Fibroblast of skin of back (primary cell): ENCODE measurements around the gene CCDC63. TPM values are rescaled to one million over a fixed set of nuclear protein-coding genes. Genes with fewer than 3 reads are reported as not detected.
A peak's percentile ranks its signal among the peaks of the same experiment; 100 is the strongest.

ENCODE experiments used
- DNase-seq: peaks from one replicate; pipeline ENCODE4 v3.0.0-alpha.2; 2013
- polyA plus RNA-seq, 2 experiments: library from polyadenylated mRNA; unstranded; fragments of 120-200 nt; gene quantifications; one replicate each; pipeline ENCODE4 v1.2.1, GENCODE V29; 2013; ENCODE audit not compliant: insufficient read length in 2 of 2

CCDC63 gene
- not detected for polyA plus RNA-seq (2013, experiment 1 of 2; ENCODE audit: insufficient read length)
- polyA plus RNA-seq (2013, experiment 2 of 2; ENCODE audit: insufficient read length) = not detected

DNA sequence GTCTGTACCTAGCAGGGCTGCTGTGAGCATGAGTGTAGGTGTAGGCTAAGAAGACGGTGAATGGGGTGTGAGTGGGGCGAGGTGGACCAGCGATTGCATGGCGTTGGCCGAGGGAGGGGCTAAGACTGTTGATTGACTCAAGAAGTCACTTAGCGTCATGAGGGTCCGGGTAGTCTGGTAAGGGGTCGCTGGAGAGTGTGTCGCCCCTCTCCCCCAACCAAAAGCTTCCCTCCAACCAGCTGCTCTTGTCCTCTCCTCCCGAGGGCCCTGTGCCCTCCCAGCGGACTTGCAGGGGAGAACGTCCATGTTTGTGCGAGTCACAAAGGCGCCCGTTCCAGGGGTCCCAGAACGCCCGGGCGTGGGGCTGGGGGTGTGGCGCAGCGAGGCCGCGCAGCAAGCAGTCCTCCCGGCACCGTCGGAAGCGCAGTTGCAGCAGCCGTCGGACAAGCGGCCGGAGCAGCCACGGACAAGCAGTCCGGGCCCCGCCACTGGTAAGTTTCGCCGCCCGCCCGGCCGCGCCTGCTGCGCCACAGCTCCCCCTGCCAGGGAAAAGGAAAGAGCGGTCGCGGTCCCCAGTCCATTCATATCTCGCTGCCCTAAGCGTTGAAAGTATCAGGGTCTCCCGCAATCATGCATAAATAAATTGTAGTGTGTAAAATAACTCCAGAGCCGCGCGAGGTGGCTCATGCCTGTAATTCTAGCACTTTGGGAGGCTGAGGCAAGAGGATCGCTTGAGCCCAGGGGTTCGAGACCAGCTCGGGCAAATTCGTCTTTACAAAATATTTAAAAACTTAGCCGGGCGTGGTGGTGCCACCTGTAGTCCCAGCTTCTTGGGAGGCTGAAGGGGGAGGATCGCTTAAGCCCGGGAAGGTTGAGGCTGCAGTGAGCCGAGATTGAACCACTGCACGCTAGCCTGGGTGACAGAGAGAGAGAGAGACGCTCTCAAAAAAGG lies at the start of gene CCDC63:
TSS of gene CCDC63 (plus strand) at position 373 of the 952 bp plus-strand sequence. CDS start 5,968 bp downstream, outside the sequence.
- DNase-seq = peak; percentile 36

DNA sequence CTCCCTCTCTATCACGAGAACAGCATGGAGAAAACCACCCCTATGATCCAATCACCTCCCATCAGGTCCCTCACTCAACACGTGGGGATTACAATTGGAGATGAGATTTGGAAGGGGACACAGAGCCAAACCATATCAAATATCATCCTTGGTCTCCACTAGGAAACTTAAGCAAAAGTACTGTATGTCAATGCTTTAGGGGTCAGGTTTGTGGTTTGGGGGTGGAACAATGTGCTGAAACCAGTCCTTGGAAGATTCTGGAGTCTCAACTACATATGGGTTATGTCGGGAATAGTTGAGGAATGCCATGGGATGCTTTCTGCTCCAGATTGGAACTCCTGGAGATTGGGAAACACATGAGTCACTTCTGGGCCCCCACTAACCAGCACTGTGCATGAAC lies 48.3 kb upstream of the CCDC63 start:
- DNase-seq = no peak

GRCh38 chr12:110802489-110802888 lies 44.3 kb upstream of the CCDC63 start:
- no peak for DNase-seq

DNA sequence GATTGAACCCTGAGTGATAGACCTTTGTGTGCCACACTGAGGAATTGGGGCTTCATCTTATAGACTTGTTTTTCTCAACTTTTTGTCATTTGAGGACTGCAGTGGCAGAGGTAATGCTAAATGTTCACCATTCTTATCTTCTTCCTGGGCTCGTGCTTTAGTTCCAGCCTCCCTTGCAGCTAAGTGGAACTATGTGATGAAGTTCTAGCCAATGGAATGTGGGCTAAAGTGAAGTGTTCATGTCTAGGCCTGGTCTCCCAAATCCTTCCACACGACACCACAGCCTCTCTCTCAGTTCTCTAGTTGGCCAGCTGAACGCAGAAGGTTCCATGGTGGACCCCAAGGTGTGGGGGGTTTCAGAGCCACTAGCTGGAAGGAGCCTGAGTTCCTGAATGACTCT lies 42.4 kb upstream of the CCDC63 start:
- DNase-seq = no peak

DNA sequence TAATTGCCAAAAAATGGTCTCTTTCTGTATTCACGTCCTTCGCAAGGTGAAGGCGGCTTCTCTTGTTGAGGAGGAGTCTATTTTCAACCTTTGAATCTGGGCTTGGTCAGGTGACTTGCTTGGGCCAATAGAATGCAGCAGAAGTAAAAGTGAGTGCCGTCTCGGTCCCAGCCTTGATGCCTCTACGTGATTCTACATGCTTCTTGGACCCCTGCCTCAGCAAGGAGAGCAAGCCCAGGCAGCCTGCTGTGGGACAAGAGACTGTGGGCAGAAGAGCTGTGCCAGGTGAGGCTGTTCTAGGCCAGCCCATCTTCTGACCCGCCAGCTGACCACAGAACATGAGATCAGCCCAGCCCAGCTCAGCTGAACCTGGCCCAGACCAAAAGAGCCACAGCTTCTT lies 39.1 kb upstream of the CCDC63 start:
- no peak for DNase-seq

DNA sequence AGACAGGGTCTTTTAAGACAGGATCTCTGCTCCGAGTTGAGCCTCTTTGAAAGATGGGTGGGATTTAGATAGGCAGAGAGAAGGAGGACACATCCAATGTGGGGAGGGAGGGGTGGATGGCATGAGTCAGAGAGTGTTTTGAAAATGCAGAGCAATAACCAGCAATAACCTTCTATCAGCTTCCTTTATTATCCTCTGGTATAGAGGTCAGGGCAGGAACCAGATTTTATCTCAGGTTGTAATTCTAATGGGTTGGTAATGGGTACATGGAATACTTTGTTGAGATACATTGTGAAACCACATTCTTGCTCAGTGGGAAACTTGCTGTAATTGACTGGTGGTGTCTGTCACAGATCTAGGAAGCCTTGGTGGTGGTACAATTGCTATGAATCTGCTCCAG lies 37.6 kb upstream of the CCDC63 start:
- DNase-seq = no peak

GRCh38 chr12:110811972-110812371 lies 34.8 kb upstream of the CCDC63 start:
- no peak for DNase-seq

DNA sequence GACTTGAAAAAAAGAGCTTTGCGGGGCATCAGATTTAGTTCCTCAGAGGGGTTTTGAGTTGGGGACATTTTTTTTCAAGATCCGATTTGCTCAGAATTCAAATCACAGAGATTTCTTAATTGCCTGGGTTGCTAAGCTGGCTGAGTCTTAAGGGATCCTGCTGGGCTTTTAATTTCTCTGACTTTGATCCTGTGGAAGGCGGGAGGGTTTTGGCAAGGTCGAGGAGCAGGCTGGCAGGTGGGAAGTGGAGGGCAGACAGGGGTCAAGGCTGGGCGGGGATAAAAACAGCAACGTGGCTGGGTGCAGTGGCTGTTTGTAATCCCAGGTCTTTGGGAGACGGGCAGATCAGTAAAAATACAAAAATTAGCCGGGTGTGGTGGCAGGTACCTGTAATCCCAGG lies 33.5 kb upstream of the CCDC63 start:
- no peak for DNase-seq

GRCh38 chr12:110813756-110814155 lies 33.0 kb upstream of the CCDC63 start:
- no peak for DNase-seq

DNA sequence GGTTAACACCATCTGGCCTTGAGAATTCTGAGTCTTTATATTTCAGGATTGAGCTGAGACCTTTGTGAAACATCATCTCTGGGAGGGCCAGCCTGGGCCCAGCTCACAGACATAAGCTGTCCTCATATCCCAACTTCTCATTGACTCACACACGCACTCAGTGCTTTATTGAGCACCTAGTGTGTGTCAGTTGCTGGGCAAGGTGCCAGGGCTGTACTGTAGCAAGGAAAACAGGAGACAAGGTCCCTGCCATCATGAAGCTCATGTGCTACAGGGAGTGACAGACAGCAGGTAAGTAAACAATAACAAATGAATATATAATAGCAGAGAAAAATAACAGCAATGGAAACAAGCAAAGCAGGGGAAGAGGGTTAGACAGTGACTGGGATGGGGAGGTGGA lies 30.5 kb upstream of the CCDC63 start:
- no peak for DNase-seq

DNA sequence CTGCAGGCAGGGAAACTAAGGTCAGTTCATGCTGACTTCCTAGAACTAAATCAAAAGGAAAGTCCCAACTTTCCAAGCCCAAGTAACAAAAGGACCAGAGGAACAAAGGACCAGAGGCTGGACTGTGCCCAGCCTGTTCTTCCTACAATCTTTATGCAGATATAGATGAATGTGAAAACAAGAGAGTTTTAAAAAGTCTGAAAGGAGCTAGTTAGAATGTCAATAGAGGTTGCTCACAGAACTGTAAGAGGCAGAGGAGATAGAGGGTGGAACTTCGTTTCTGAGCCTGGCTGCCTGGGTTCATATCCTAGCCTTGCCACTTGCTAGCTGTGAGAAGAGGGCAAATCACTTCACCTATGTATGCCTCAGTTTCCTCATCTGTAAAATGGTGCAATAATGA lies 30.0 kb upstream of the CCDC63 start:
- no peak for DNase-seq

DNA sequence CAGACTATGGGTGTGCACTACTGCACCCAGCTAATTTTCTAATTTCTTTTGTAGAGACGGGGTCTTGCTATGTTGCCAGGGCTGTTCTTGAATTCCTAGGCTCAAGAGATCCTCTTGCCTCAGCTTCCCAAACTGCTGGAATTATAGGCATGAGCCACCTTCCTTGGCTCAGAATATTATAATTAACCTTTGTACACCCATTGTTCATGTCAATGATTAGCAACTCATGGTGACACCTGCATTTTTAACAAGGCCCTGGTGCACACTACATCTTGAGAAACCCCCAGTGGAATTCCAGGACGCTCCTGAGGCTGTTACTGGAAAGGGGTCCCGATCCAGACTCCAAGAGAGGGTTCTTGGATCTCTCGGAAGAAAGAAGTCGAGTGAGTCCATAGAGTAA lies 28.3 kb upstream of the CCDC63 start:
- DNase-seq = no peak

GRCh38 chr12:110819150-110819549 lies 27.6 kb upstream of the CCDC63 start:
- DNase-seq = no peak

DNA sequence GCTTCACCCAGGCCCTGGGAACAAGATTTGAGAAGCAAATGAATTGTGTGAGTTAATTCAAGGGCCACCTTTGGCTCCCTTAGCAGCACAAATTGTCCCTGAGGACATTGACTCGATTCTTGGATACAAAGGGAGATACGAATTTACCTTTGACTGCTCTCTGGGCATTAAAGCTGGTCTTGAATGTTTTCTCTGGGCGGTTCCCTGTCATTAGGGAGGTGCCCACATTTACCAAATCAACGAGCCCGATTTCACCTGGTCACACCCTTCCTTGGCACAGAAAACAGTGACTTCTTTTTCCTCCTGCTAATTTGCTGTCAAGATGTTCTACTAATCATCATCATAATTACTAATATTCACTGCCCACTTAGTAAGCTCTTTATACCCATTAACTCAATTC lies 27.1 kb upstream of the CCDC63 start:
- no peak for DNase-seq

DNA sequence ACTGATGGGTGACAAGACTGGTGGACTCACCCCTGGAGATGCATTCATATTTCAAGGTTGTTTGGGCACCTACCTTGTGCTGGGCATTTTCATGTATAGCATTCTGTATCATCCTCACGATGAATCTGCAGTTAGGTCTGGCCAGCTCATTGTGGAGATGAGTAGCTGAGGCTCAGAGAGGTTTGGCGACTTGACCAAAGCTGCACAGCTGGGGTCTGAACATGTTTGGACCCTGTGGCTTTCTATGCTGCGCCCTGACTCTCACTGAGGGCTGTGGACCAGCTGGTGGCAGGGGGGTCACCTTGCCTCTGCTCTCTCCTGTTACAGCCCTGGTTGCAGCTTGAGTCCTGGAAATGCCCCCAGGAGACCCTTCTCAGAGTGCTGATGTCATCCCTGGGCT lies 24.9 kb upstream of the CCDC63 start:
- no peak for DNase-seq

GRCh38 chr12:110822821-110823415 lies 23.9 kb upstream of the CCDC63 start:
- DNase-seq = no peak

GRCh38 chr12:110824342-110824741 lies 22.4 kb upstream of the CCDC63 start:
- no peak for DNase-seq

DNA sequence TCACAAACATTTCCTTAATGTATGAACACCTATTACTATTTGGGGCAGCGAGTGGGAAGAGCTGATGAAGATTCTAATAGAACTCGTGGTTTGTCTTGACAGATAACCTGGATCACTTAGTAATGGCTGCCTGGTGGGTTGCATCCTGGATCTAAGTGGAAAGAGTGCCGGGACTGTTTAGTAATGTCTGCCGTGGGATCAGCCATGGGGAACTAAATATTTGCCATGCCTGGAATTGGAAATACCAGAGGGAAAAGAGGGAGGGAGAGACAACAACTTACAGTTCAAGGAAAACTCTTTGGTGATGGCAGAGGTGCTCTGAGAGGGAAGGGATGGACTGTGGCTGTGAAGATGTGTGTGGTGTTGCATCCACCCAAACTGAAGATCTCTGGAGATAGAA lies 21.3 kb upstream of the CCDC63 start:
- DNase-seq = no peak

DNA sequence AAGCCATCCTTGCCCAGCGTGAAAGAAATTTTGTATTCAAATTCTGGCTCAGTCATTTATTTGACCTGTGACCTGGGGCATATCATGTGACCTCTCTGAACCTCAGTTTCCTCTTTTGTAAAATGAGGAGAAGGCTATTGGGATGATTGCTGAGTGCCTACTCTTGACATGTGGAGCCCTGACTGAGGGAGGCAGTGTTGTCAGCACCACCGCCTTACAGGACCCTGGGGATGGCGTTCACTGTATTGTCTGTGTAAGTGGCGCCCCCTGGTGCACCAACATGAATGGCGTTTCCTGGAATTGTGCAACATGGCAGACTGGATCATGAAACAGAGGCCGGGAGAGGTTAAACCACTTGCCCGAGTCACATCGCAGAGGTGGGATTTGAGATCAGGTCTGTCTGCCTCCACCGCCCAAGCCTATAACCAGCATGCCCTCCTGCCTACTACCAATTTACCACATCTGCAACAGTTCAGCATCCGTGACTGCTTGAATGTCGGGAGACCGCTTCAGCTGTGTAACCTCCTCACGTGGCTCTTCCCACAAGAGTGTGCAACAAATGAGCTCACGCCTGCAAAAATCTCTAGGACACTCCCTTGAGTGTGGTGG lies 20.1 kb upstream of the CCDC63 start:
- DNase-seq = peak; percentile 74

GRCh38 chr12:110829308-110829707 lies 17.5 kb upstream of the CCDC63 start:
- no peak for DNase-seq

DNA sequence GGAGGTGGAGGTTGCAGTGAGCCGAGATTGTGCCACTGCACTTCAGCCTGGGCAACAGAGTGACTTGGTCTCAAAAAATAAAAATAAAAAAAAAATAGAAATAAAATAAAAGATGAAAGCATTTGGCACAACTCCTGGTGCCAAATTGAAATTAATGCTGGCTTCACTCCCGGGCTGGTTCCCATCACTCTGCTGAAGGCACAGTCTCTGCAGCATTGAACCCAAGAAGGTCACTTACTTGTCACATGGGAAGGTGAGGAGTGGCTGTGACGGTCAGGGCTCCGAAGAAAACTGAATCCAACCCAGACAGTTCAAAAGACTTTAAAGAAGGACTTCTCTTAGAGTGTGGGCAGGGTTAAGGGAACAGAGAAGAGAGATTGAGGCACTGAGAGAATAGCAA lies 10.5 kb upstream of the CCDC63 start:
- no peak for DNase-seq

DNA sequence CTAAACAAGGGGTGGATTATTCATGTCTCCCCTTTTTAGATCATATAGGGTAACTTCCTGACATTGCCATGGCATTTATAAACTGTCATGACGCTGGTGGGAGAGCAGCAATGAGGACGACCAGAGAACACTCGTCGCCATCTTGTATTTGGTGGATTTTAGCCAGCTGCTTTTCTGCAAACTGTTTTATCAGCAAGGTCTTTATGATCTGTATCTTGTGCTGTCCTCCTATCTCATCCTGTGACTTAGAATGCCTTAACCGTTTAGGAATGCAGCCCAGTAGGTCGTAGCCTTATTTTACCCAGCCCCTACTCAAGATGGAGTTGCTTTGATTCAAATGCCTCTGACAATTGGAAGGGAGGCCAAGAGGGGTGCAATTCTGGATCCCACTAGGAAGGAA lies 5.8 kb upstream of the CCDC63 start:
- no peak for DNase-seq

GRCh38 chr12:110844131-110844530 lies 2.7 kb upstream of the CCDC63 start:
- no peak for DNase-seq
